Activated CD4-positive, CD25-positive, alpha-beta regulatory T cell (primary cell): Measurements from ENCODE around the gene PTH1R.

Experiments used
- DNase-seq, 4 experiments: peaks; one replicate each; lab custom pipeline; 2025; lab: John Stamatoyannopoulos, UW

Gene PTH1R

DNA sequence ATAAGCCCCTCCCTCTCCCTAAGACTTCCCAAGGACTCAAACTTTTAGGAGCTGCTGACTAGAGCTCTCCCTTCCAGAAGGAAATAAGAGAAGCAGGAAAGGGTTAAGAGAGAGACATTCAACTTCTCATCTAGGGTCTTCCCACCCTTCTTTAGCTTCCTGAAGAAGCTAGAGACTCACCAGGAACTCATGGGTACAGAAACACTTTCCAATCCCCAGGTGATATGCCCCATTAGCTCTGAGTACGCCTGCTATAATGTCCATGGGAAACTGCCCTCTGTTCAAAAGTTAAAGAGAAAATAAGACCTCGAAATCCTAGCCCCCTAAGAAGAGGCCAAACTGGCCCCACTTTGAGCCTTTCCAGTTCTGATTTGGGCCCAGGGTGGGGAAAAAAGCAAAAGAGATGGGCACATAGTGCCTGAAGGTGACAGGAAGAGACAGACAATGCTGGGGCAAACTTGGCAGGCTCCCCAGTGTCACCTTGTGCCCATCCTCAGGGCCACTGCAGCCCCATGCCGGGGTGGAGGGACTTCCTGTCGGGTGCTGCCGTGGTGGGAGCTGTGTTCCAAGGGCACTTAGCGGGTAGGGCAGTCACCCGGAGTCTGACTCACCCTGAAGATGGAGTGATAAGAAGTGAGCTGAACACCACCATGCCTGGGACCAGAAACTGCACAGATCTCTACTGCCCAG lies 69.5 kb downstream of the PTH1R start:
- peak; percentile 22 to 51 (median 32) for DNase-seq

DNA sequence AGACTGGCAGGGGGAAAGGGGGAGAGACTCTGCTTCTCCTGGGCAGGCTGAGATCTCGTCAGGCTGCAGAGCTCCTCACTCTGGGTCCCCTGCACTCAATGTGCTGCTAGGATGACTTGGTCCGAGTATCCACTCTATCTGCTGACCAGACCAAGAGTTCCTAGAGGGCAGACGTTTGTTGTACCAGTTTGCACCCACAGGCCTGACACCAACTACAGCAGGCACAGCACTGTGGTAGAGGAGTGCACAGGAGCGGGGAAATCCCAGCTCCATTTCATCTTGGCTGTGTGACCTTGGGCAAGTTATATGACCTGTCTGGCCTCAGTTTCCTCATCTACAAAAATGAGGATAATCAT lies 70.0 kb downstream of the PTH1R start:
- DNase-seq = no peak

GRCh38 chr3:46947981-46948791 lies 70.7 kb downstream of the PTH1R start:
- peak in 3 of 4 experiments; percentile 14 to 27 (median 21) for DNase-seq

- DNase-seq = no peak
These were observed 71.5 kb downstream of the PTH1R start for GRCh38 chr3:46948830-46949671.

GRCh38 chr3:46950177-46950576 lies 72.7 kb downstream of the PTH1R start:
- no peak for DNase-seq

GRCh38 chr3:46950650-46951241 lies 73.2 kb downstream of the PTH1R start:
- no peak for DNase-seq

DNA sequence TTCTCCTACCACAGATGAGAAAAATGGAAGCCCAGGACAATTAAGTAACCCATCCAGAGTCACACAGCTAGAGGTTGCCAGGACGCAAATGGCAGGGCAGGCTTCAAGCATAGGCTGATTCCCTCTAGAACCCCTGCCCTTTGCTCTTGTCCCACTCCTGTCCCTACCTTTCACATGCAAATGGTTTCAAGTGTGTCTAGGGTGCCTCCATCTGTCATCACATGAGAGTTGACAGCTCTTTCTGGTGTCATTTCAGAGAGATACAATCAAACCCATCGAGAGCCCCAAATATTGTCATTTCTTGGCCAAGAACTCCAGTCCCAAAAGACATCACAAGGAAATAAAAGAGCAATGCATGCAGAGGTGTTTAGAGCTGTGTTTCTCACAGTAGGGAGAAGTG lies 75.3 kb downstream of the PTH1R start:
- DNase-seq = no peak
